Activated T-cell treated with anti-CD3 and anti-CD28 coated beads, Interleukin-2, amount 50 U/mL, for 72 hours (primary cell): ENCODE results near the gene CPXM1. TPM values are rescaled to one million over a fixed set of nuclear protein-coding genes. Genes with fewer than 3 reads are reported as not detected.

Source experiments
- ATAC-seq, 2 donors: fragments of 150-1000 bp; cut with Tn5 transposase; replicated peaks in 1 of 2; 2 replicates each; pipeline ENCODE4 v1.10.0; 2021; ENCODE audit warnings: moderate library complexity in 2 of 2, mild to moderate bottlenecking in 1 of 2
- DNase-seq, 2 donors: peaks; one replicate each; pipeline ENCODE4 v3.0.0; 2021 to 2022; ENCODE audit warnings: mixed read lengths in 1 of 2
- H3K27ac Mint-ChIP-seq: one replicate; pipeline ENCODE4 v1.8.0; 2022; ENCODE audit warnings: mild to moderate bottlenecking, moderate library complexity, mixed read lengths
- H3K27me3 Mint-ChIP-seq: one replicate; pipeline ENCODE4 v1.8.0; 2022; ENCODE audit warnings: low read depth, mixed read lengths
- H3K36me3 Mint-ChIP-seq, 2 donors: one replicate each; pipeline ENCODE4 v1.8.0; 2022; ENCODE audit warnings: mixed read lengths in 2 of 2, mild to moderate bottlenecking in 1 of 2; ENCODE audit not compliant: insufficient read depth in 2 of 2
- H3K4me1 Mint-ChIP-seq: one replicate; pipeline ENCODE4 v1.8.0; 2022; ENCODE audit warnings: low read depth, mixed read lengths
- H3K4me3 Mint-ChIP-seq, 2 donors: one replicate each; pipeline ENCODE4 v1.8.0; 2022; ENCODE audit warnings: mild to moderate bottlenecking in 2 of 2, mixed read lengths in 2 of 2, moderate library complexity in 2 of 2
- H3K9me3 Mint-ChIP-seq, 2 donors: one replicate each; pipeline ENCODE4 v1.8.0; 2022; ENCODE audit warnings: mixed read lengths in 2 of 2
- total RNA-seq, 2 donors: library from RNA; stranded (reverse); gene quantifications; one replicate each; pipeline ENCODE4 v1.2.3, GENCODE V29; 2022

CPXM1 gene
- total RNA-seq, 2 donors from 2014 or later, result 4.0 to 4.4 TPM

DNA sequence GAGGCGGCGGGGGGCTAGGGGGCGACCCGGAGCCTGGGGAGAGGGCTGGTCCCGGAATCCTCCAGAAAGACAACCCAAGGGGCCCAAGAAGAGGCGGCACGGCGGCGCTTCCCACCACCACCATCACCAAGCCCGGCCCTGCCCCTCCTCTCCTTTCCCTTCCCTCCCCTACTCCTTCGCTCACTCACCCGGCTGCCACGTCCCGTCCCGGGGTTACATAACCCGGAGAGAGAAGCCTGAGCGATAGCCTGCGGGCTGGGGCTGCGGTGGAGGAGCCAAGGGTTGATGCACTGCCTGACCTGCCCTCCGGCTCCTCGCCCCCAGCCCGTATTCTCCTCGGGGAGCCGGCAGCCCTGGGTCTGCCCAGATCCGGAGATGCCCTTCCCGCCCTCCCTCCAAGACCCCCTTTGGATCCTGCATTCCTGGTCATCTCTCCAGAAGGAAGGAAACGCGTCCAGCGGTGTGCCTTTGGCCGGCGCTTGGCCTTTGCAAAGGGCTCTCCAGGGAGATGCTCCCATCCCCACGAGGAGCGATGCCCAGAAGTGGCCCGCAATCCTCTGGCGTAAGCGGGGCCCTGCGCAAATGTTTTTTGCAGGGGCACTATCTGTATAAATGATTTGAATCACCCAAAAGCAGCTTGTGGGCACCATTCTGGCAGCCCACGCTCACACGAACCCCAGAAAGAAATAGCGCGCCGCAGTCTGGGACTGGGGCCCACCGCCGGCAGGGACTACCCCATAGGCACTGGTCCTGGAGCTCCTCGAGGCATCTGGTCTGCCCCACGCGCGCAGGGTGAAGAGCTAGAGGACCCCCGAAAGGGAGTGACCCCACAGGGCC lies 4.6 kb upstream of the CPXM1 start:
- H3K4me1 Mint-ChIP-seq, result peaks cover 20% of the 10 kb centered on the region
- peaks cover 59% of the 10 kb centered on the region for H3K27me3 Mint-ChIP-seq
- peaks cover under 1 to 2% of the 10 kb centered on the region in 2 donors for H3K36me3 Mint-ChIP-seq
- no peak overlapping the region for H3K27ac Mint-ChIP-seq
- ATAC-seq (no peak), DNase-seq (no peak)
- H3K9me3 Mint-ChIP-seq, result no peaks in the 10 kb centered on the region
- no peak overlapping the region for H3K4me3 Mint-ChIP-seq

GRCh38 chr20:2804041-2804828 lies 3.8 kb upstream of the CPXM1 start:
- Mint-ChIP-seq H3K4me1 (peaks cover 27% of the 10 kb centered on the region), H3K27ac (no peak overlapping the region)

DNA sequence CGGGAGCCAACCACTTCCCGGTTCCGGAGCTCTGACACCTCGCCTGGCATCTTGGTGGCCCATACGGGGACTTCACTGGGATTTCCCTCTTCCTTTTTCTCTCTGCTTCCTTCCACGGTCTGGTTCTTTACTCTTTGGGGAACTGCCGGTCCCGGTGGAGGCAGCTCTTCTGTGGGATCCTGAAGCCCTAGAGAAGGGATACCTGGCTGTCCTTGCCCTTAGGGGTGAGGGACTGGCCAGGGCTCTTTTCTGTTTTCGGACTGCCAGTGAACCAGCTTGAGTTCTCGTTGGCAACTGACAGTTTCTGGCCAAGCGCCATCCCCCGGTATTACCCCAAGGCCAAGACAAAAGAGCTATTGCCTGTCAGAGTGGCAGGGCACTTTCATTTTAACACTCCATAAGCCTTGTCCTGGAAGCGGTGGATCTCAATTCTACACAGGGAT lies 880 bp upstream of the CPXM1 start:
- Mint-ChIP-seq H3K4me1 (peaks cover 27% of the 10 kb centered on the region), H3K4me3 (peak overlapping the region; percentile 79 to 88), H3K36me3 (peaks cover 3 to 6% of the 10 kb centered on the region in 2 donors), H3K27ac (no peak overlapping the region), H3K27me3 (peaks cover 68% of the 10 kb centered on the region), H3K9me3 (no peaks in the 10 kb centered on the region)
- DNase-seq (no peak), ATAC-seq (no peak)

More at GRCh38 chr20:2804041-2804828, 3.8 kb upstream of the CPXM1 start:
- peaks cover 3 to 6% of the 10 kb centered on the region in 2 donors for H3K36me3 Mint-ChIP-seq
- H3K9me3 Mint-ChIP-seq, result no peaks in the 10 kb centered on the region
- H3K27me3 Mint-ChIP-seq, result peaks cover 65% of the 10 kb centered on the region
- no peak overlapping the region for H3K4me3 Mint-ChIP-seq
- ATAC-seq, result no peak
- DNase-seq, result no peak

DNA sequence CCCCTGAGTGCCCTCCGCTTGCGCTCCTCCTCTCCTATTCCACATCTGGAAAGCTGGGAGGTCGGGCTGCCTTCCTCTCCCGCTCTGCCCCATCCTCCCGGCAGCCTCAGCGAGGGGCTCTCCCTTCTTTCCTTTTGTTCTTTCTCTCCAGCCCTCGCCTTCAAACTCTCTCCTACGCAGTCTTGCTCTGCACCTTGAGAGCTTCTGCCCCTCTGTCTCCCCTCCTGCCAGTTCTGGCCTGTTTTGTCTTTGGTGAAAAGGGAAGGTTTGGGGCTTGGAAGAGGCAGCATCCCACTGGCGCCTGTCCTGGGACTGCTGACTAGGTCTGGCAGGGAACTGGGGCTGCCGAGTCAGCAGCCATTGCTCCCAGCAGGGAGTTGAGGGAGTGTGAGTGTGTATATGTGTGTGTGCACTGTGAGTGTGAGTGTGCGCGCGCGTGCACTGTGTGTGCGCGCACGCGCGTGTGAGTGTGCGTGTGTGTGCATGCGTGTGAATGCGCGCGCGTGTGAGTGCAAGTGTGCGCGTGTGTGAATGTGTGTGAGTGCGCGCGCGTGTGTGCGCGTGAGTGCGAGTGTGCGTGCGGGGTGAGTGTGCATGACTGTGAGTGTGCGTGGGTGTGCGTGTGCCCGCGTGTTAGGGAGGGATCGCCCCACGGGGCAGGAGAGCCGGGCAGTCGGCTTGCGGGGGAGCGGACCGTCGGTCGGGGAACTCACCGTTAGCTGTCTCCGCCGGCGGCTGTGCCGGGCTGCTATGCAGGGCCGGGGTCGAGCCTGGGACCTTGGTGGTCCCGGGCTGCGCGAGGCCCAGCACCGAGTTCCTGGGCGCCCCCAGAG lies 523 bp downstream of the CPXM1 start:
- H3K27me3 Mint-ChIP-seq, result peaks cover 57% of the 10 kb centered on the region
- H3K36me3 Mint-ChIP-seq, result peaks cover 3 to 6% of the 10 kb centered on the region in 2 donors
- DNase-seq (no peak), ATAC-seq (peak; percentile 30 to 31)
- H3K9me3 Mint-ChIP-seq, result no peaks in the 10 kb centered on the region
- H3K4me3 Mint-ChIP-seq, result peak overlapping the region; percentile 89 to 95
- peak overlapping the region; percentile 17 for H3K27ac Mint-ChIP-seq
- peaks cover 27% of the 10 kb centered on the region for H3K4me1 Mint-ChIP-seq

DNA sequence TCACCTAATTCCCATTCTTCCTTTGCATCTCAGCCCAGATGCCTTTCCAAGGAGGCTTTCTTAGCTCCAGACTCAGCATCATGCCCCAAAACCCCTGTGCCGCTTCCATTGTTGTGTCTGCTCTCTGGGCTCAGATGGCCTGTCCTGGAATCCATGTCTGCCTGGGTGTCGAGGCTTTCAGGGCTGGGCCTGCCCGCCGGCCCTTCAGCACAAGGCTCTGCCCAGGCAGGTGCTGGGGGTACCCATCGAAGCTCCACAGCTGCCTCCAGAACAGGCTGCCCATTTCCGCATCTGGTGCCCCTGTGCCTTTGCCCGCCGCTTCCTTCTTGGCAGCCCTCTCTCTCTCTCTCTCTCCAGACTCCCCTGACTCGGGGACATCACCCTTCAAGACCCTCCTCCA lies 1.2 kb downstream of the CPXM1 start:
- H3K27ac Mint-ChIP-seq, result no peak overlapping the region
- H3K36me3 Mint-ChIP-seq, result peaks cover 3 to 6% of the 10 kb centered on the region in 2 donors
- peak overlapping the region; percentile 89 to 95 for H3K4me3 Mint-ChIP-seq
- H3K9me3 Mint-ChIP-seq, result no peaks in the 10 kb centered on the region
- no peak for ATAC-seq
- no peak for DNase-seq
- peaks cover 53% of the 10 kb centered on the region for H3K27me3 Mint-ChIP-seq
- peaks cover 27% of the 10 kb centered on the region for H3K4me1 Mint-ChIP-seq

DNA sequence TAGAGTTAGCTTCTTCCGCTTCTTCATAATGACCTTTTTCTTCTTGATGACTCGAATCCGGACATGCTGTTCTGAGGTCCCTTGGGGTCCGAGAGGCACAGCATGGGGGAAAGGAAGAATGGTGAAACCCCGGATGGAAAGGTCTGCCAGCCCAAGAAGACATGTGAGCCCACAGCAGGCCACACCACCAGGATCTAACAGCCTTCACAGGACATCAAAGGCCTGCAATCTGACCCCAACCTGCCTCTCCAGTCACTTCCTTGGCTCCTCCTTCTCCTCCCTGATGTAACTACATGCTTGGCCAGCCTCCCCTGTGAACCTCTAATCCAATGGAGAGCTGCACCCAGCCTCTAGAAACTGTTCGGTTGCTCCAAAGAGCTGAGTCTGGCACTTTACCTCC lies 1.6 kb downstream of the CPXM1 start:
- DNase-seq (no peak), ATAC-seq (no peak)
- Mint-ChIP-seq H3K4me1 (peaks cover 27% of the 10 kb centered on the region), H3K27me3 (peaks cover 48% of the 10 kb centered on the region), H3K27ac (no peak overlapping the region), H3K36me3 (peaks cover 3 to 6% of the 10 kb centered on the region in 2 donors), H3K9me3 (no peaks in the 10 kb centered on the region), H3K4me3 (peak overlapping the region; percentile 89 to 95)

GRCh38 chr20:2798095-2798805 lies 2.2 kb downstream of the CPXM1 start:
- H3K36me3 Mint-ChIP-seq, result peaks cover 3 to 6% of the 10 kb centered on the region in 2 donors
- H3K4me3 Mint-ChIP-seq, result no peak overlapping the region
- H3K4me1 Mint-ChIP-seq, result peaks cover 27% of the 10 kb centered on the region
- no peaks in the 10 kb centered on the region for H3K9me3 Mint-ChIP-seq
- H3K27ac Mint-ChIP-seq, result no peak overlapping the region
- ATAC-seq (no peak), DNase-seq (no peak)
- H3K27me3 Mint-ChIP-seq, result peaks cover 50% of the 10 kb centered on the region

GRCh38 chr20:2797136-2797983 lies 3.1 kb downstream of the CPXM1 start:
- Mint-ChIP-seq H3K9me3 (no peaks in the 10 kb centered on the region), H3K27me3 (peaks cover 47% of the 10 kb centered on the region), H3K27ac (no peak overlapping the region), H3K4me3 (no peak overlapping the region), H3K4me1 (peaks cover 27% of the 10 kb centered on the region), H3K36me3 (peaks cover 3 to 6% of the 10 kb centered on the region in 2 donors)
- DNase-seq, result no peak
- ATAC-seq, result no peak

- DNase-seq, result no peak
- Mint-ChIP-seq H3K27me3 (peaks cover 42% of the 10 kb centered on the region), H3K9me3 (no peaks in the 10 kb centered on the region), H3K27ac (no peak overlapping the region), H3K4me3 (no peak overlapping the region), H3K36me3 (peaks cover 3 to 6% of the 10 kb centered on the region in 2 donors), H3K4me1 (peaks cover 20% of the 10 kb centered on the region)
- no peak for ATAC-seq
Measured at GRCh38 chr20:2796011-2796660, 4.3 kb downstream of the CPXM1 start.

- Mint-ChIP-seq H3K4me1 (peaks cover 15% of the 10 kb centered on the region), H3K36me3 (peaks cover 3 to 4% of the 10 kb centered on the region in 2 donors), H3K9me3 (no peaks in the 10 kb centered on the region), H3K4me3 (no peak overlapping the region), H3K27ac (no peak overlapping the region), H3K27me3 (peaks cover 38% of the 10 kb centered on the region)
- DNase-seq (no peak), ATAC-seq (no peak)
Measured at GRCh38 chr20:2795451-2795850, 5.0 kb downstream of the CPXM1 start.

GRCh38 chr20:2794866-2795447 lies 5.5 kb downstream of the CPXM1 start:
- Mint-ChIP-seq H3K9me3 (no peaks in the 10 kb centered on the region), H3K27me3 (peaks cover 38% of the 10 kb centered on the region), H3K4me3 (no peak overlapping the region), H3K4me1 (peaks cover 12% of the 10 kb centered on the region), H3K36me3 (peaks cover 3% of the 10 kb centered on the region in 2 donors), H3K27ac (no peak overlapping the region)
- DNase-seq, result no peak
- no peak for ATAC-seq
